Neutrophil (primary cell): ENCODE measurements around the gene CD7.
A peak's percentile ranks its signal among the peaks of the same experiment; 100 is the strongest.

Source experiments
- H3K27ac ChIP-seq: fragments of 200-600 bp; sonication (generic); 2 replicates; pipeline ENCODE4 v1.5.1; 2016; ENCODE audit warnings: mild to moderate bottlenecking, moderate library complexity
- H3K27me3 ChIP-seq: fragments of 200-600 bp; sonication (generic); 2 replicates; pipeline ENCODE4 v1.6.0; 2016; ENCODE audit warnings: mild to moderate bottlenecking
- H3K36me3 ChIP-seq: fragments of 200-600 bp; sonication (generic); 2 replicates; pipeline ENCODE4 v1.5.1; 2017
- H3K4me1 ChIP-seq, 2 experiments: fragments of 200-600 bp in 1 of 2; sonication (generic) in 1 of 2; 1 replicate in 1 of 2; 2 replicates in 1 of 2; pipeline versions ENCODE4 v1.5.1 to v1.6.1; 2013 to 2016; ENCODE audit warnings: low read depth in 1 of 2, low read length in 1 of 2, mild to moderate bottlenecking in 1 of 2, moderate library complexity in 1 of 2; ENCODE audit not compliant: control insufficient read depth in 1 of 2, insufficient read depth in 1 of 2
- H3K4me3 ChIP-seq, 2 experiments: fragments of 200-600 bp in 1 of 2; sonication (generic) in 1 of 2; 1 replicate in 1 of 2; 2 replicates in 1 of 2; pipeline ENCODE4 v1.5.1; 2013 to 2016; ENCODE audit warnings: low read depth in 1 of 2, low read length in 1 of 2, mild to moderate bottlenecking in 1 of 2, moderate library complexity in 1 of 2
- H3K9me3 ChIP-seq: fragments of 200-600 bp; sonication (generic); 2 replicates; pipeline ENCODE4 v1.5.1; 2016
- TF ChIP-seq, protein P1 (sequence below): fragments of 200-600 bp; sonication (generic); IDR thresholded peaks from 2 replicates; pipeline ENCODE4 v1.5.1; 2016; ENCODE audit warnings: antibody characterized with exemption

The CD7 gene

DNA sequence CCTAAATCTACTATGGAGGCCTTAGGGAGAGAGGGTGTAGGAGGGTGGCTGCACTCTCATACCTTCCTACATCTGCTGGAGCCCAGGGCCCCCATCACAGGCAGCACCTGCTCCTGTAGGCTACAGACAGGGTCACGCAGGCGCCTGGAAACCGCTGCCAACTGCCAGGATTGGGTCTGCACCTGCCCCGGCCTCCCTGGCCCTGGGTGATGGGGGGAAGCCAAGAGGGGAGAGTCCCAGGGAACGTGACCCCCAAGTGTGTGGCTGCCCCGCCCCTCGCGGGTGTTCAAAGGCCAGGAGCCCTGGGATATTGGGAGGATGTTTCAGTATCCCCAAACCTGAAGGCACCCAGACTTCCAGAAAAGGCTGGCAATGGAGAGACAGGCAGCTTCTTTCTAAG is 36.1 kb upstream of the CD7 start:
- H3K9me3 ChIP-seq: no peaks in the 10 kb centered on the region
- H3K36me3 ChIP-seq: no peaks in the 10 kb centered on the region
- H3K27ac ChIP-seq: no peak overlapping the region
- H3K4me3 ChIP-seq: no peak overlapping the region
- TF ChIP-seq, protein P1, sequence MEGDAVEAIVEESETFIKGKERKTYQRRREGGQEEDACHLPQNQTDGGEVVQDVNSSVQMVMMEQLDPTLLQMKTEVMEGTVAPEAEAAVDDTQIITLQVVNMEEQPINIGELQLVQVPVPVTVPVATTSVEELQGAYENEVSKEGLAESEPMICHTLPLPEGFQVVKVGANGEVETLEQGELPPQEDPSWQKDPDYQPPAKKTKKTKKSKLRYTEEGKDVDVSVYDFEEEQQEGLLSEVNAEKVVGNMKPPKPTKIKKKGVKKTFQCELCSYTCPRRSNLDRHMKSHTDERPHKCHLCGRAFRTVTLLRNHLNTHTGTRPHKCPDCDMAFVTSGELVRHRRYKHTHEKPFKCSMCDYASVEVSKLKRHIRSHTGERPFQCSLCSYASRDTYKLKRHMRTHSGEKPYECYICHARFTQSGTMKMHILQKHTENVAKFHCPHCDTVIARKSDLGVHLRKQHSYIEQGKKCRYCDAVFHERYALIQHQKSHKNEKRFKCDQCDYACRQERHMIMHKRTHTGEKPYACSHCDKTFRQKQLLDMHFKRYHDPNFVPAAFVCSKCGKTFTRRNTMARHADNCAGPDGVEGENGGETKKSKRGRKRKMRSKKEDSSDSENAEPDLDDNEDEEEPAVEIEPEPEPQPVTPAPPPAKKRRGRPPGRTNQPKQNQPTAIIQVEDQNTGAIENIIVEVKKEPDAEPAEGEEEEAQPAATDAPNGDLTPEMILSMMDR: no peak
- peaks cover 0 to 2% of the 10 kb centered on the region in 2 experiments for H3K4me1 ChIP-seq
- peaks cover 65% of the 10 kb centered on the region for H3K27me3 ChIP-seq

DNA sequence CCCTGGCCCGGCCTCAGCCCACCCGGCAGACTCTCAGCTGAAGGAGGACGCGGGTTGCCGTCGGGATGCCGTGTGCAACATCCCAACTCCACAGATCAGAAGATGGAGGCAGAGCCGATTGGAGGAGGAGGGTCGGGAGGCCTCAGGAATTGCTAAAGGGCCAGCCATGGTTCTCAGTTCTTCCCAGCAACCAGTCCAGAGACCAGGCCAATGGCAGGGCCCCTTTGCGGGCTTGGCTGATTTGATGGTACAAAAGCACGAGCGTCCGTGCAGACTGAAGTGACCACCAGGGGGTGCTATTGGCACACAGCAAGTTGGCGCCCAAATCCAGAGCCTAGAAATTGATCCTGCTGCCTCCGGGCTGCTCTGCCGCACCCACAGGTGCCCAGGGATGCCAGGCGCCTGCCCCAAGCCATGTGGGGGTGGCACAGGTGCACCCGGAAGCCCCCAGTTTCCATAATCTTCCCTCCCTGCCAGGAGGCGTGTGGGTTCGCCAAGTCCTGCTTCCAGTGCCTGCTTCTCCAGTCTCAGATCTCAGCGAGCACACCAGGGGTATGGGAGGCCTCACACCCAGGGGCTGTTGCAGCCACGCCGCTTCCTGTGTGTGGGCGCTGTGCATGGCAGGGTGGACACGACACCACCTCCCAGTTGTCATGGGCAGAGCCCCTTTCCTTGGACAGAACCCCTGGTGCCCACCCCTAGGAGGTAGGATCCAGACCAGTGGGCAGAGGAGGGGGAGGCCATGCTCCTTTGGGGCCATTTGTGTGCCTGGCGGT is 34.5 kb upstream of the CD7 start:
- Histone ChIP-seq H3K4me3 (no peak overlapping the region), H3K4me1 (peaks cover 0 to 5% of the 10 kb centered on the region in 2 experiments), H3K27me3 (peaks cover 57% of the 10 kb centered on the region), H3K27ac (no peak overlapping the region), H3K36me3 (no peaks in the 10 kb centered on the region), H3K9me3 (no peaks in the 10 kb centered on the region)
- TF ChIP-seq, protein P1: peak; percentile 86

DNA sequence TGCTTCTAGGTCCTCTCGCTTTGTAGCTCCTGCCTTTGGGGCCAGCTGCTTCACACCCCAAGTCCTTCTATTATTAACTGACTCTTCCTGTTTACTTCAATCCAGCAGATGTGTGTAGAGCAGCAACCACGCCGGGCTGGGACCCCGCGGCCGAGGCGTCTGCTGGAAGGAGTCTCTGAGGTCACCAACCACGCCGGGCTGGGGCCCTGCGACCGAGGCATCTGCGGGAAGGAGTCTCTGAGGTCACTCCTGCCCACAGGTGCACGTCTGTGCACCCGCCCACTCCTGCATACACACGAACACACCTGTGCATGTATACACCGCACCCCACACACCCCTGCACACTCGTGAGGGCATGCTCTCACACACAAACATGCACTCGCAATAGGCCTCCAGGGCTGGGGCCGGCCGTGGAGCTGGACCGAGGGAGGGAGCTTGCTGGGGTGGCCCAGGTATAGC is 33.9 kb upstream of the CD7 start:
- Histone ChIP-seq H3K36me3 (no peaks in the 10 kb centered on the region), H3K27me3 (peaks cover 57% of the 10 kb centered on the region), H3K27ac (no peak overlapping the region), H3K9me3 (no peaks in the 10 kb centered on the region), H3K4me3 (no peak overlapping the region), H3K4me1 (peaks cover 0 to 8% of the 10 kb centered on the region in 2 experiments)
- TF ChIP-seq, protein P1: no peak

DNA sequence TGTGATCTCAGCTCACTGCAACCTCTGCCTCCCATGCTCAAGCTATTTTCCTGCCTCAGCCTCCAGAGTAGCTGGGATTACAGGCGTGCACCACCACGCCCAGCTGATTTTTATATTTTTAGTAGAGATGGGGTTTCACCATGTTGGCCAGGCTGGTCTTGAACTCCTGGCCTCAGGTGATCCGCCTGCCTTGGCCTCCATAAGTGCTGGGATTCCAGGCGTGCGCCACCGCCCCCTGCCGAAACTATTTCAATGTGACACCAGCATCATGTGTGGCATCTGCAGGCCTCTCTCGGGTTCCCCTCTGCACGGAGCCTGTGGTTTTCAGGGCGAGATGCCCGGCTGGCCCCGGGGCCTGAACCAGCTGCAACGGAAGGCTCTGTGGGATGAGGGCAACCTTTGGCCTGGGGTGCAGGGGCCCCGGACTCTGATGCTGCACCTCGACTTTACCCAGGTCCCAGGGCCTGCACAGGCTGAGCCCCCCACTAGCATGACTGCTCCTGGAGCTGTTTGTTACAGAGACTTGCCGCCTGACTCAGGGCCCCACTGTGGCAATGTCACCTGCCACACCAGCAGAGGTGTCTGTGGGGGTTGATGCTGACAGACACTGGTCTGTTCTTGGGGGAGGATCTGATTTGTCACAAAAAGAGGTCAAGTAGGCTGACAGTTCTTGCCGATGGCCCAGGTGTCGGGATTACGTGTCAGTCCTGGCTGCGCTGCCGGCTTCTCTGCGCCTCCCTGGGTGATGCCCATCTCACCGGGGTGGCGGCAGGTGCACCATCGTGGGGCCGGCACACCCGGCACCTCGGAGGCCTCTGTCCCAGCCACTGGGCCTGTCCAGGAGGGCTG is 33.0 kb upstream of the CD7 start:
- H3K27me3 ChIP-seq: peaks cover 48% of the 10 kb centered on the region
- peaks cover 0 to 8% of the 10 kb centered on the region in 2 experiments for H3K4me1 ChIP-seq
- no peak overlapping the region for H3K4me3 ChIP-seq
- TF ChIP-seq, protein P1: no peak
- no peaks in the 10 kb centered on the region for H3K9me3 ChIP-seq
- H3K36me3 ChIP-seq: no peaks in the 10 kb centered on the region
- H3K27ac ChIP-seq: no peak overlapping the region

DNA sequence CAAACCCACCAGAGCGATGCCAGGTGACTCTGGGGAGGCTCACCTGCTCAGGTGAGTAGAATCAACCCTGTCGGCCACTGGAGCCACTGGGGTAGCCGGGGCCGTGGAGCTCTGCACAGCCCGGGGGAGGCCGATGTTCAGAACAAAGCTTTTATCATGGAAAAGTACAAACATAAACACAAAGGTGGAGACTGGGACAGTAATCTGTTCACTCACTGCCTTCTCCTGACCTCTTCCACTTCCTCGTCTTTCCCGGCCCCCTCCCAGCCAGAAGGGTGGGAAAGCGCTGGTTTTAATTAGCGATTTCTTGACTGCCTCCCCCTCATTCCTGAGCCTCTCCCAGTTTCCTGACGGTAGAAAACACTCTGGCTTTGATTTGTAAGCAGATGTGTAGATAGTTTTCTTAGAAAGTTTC is 31.9 kb upstream of the CD7 start:
- TF ChIP-seq, protein P1: no peak
- H3K9me3 ChIP-seq: no peaks in the 10 kb centered on the region
- H3K36me3 ChIP-seq: no peaks in the 10 kb centered on the region

More for the DNA sequence above, 31.9 kb upstream of the CD7 start:
- H3K27ac ChIP-seq: no peak overlapping the region
- H3K4me3 ChIP-seq: no peak overlapping the region
- peaks cover 38% of the 10 kb centered on the region for H3K27me3 ChIP-seq
- H3K4me1 ChIP-seq: peaks cover 0 to 8% of the 10 kb centered on the region in 2 experiments
